ENCODE data around the gene CD226.
"Not testable (repeated sequence)": the region's sequence is repeated elsewhere in the genome, so short reads cannot be mapped to it uniquely, and the experiment has no call there.

The CD226 gene

GRCh38 chr18:69943021-69943420, 4.7 kb downstream of the CD226 start:
- no peak overlapping the region for H3K4me3 ChIP-seq (ENCODE audit: low read depth in 1 of 2, low read length in 1 of 2)
- no peak for TF ChIP-seq CTCF (IDR thresholded peaks at IDR 0.05)
- H3K27ac ChIP-seq = no peak overlapping the region
- H3K9me3 ChIP-seq = no peaks in the 10 kb centered on the region
- H3K36me3 ChIP-seq = no peaks in the 10 kb centered on the region
- no peaks in the 10 kb centered on the region for H3K4me1 ChIP-seq (ENCODE audit: control insufficient read depth in 1 of 2, insufficient read depth in 1 of 2, low read depth in 1 of 2, low read length in 1 of 2)
- no peaks in the 10 kb centered on the region for H3K27me3 ChIP-seq

- H3K27me3 ChIP-seq = no peaks in the 10 kb centered on the region
- TF ChIP-seq CTCF (IDR thresholded peaks at IDR 0.05) = no peak
- no peaks in the 10 kb centered on the region for H3K4me1 ChIP-seq (ENCODE audit: control insufficient read depth in 1 of 2, insufficient read depth in 1 of 2, low read depth in 1 of 2, low read length in 1 of 2)
- no peak overlapping the region for H3K27ac ChIP-seq
- no peak overlapping the region for H3K4me3 ChIP-seq (ENCODE audit: low read depth in 1 of 2, low read length in 1 of 2)
- no peaks in the 10 kb centered on the region for H3K9me3 ChIP-seq
- H3K36me3 ChIP-seq = no peaks in the 10 kb centered on the region
Measured at GRCh38 chr18:69941183-69941582, 6.5 kb downstream of the CD226 start.

- H3K27me3 ChIP-seq; H3K27ac ChIP-seq; H3K36me3 ChIP-seq; H3K4me3 ChIP-seq (ENCODE audit: low read depth in 1 of 2, low read length in 1 of 2); H3K9me3 ChIP-seq; H3K4me1 ChIP-seq (ENCODE audit: control insufficient read depth in 1 of 2, insufficient read depth in 1 of 2, low read depth in 1 of 2, low read length in 1 of 2): not testable (repeated sequence)
Measured at GRCh38 chr18:69939812-69940211, 7.9 kb downstream of the CD226 start.

DNA sequence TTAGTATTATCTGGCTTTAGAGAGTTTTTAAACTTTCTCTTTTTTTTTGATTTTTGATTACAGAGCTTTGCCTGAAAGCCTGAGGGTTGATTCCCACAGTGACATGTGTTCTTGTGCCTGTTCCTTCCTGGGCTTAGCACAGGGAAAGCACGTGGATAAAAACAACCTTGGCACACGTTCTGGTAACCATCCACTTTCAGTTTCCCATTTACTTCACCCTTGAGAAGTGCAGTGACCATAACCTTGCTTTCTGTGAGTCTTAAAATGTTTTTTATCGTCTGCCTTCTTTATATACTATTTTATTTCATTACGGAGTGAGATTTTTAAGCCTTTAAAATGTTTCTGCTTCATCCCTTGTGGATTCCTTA, 11.5 kb downstream of the CD226 start:
- Histone ChIP-seq H3K4me3 (ENCODE audit: low read depth in 1 of 2, low read length in 1 of 2) (no peak overlapping the region), H3K9me3 (no peaks in the 10 kb centered on the region), H3K27ac (no peak overlapping the region), H3K27me3 (no peaks in the 10 kb centered on the region), H3K36me3 (no peaks in the 10 kb centered on the region), H3K4me1 (ENCODE audit: control insufficient read depth in 1 of 2, insufficient read depth in 1 of 2, low read depth in 1 of 2, low read length in 1 of 2) (no peaks in the 10 kb centered on the region)
- TF ChIP-seq CTCF (IDR thresholded peaks at IDR 0.05) = no peak

DNA sequence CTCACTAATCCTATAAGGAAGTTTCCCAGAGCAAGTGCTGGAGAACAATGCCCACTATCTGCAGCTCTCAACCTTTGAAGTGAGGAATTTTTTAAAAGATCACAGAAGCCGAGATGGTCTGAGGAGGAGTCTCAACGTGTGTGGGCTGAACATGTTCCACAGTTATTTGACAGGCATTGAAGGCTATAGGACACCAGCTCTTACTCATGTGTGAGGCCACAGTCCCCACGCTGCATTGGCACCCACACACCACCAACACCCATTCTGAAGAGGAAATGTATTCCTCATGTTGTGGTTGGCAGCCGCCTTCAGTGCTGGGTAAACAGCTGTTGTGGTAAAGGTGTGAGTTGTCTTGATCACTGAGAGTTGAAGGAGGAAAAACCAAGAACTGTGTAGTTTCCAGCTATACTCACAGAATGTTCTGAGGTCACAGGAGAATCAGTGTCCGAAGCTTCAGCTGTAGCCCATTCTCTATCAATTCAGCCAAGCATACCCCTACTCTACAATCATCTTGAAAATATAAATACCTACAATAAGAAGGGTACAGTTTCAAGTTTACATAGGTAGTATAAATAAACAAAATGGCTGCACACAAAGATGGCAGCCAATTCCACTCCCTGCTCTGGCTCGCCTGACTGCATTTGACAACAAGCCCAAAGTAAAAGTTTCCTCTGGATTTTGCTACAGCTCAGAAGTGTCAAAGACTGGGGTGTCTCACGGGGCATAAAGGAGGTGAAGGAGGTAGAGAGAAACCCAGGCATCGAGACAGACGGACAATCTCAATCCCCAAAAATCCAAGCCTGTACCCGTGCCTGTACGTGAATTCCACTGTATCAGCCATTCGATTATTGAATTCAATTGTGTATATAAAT, 12.1 kb downstream of the CD226 start:
- H3K27ac ChIP-seq = no peak overlapping the region
- no peak overlapping the region for H3K4me3 ChIP-seq (ENCODE audit: low read depth in 1 of 2, low read length in 1 of 2)
- TF ChIP-seq CTCF (IDR thresholded peaks at IDR 0.05) = no peak
- no peaks in the 10 kb centered on the region for H3K36me3 ChIP-seq
- H3K27me3 ChIP-seq = no peaks in the 10 kb centered on the region
- H3K9me3 ChIP-seq = no peaks in the 10 kb centered on the region
- no peaks in the 10 kb centered on the region for H3K4me1 ChIP-seq (ENCODE audit: control insufficient read depth in 1 of 2, insufficient read depth in 1 of 2, low read depth in 1 of 2, low read length in 1 of 2)

- no peak overlapping the region for H3K4me3 ChIP-seq (ENCODE audit: low read depth in 1 of 2, low read length in 1 of 2)
- no peaks in the 10 kb centered on the region for H3K4me1 ChIP-seq (ENCODE audit: control insufficient read depth in 1 of 2, insufficient read depth in 1 of 2, low read depth in 1 of 2, low read length in 1 of 2)
- H3K27ac ChIP-seq = no peak overlapping the region
- H3K27me3 ChIP-seq = no peaks in the 10 kb centered on the region
- H3K9me3 ChIP-seq = no peaks in the 10 kb centered on the region
- H3K36me3 ChIP-seq = no peaks in the 10 kb centered on the region
- no peak for TF ChIP-seq CTCF (IDR thresholded peaks at IDR 0.05)
Measured at GRCh38 chr18:69934601-69935265, 12.9 kb downstream of the CD226 start.
